H1 (cell line): ENCODE results near the gene MRPS10. TPM values are rescaled to one million over a fixed set of nuclear protein-coding genes. Genes with fewer than 3 reads are reported as not detected.
A peak's percentile ranks its signal among the peaks of the same experiment; 100 is the strongest.

ENCODE experiments used
- CTCF ChIA-PET: fragments of 300-600 bp; sonication (Branson Sonifier 250); formaldehyde crosslinking; loops from one replicate; lab custom pipeline; 2021; ENCODE audit not compliant: partially characterized antibody; lab: Charles Lee
- POLR2A ChIA-PET: fragments of 300-600 bp; sonication (Branson Sonifier 250); formaldehyde crosslinking; loops from one replicate; lab custom pipeline; 2021; ENCODE audit warnings: inconsistent platforms; ENCODE audit not compliant: partially characterized antibody; lab: Charles Lee
- DNase-seq, 2 experiments: peaks; one replicate each; pipeline versions ENCODE4 v3.0.0 to v3.0.0-alpha.2; 2010 to 2022; ENCODE audit warnings: low spot score in 2 of 2, low read depth in 1 of 2, mixed read lengths in 1 of 2
- FAIRE-seq: peaks from 2 replicates; lab custom pipeline; 2011; peaks lifted over from hg19 to GRCh38; lab: Jason Lieb, UNC
- H2AFZ ChIP-seq: 2 replicates; pipeline ENCODE4 v1.8.1; 2012; ENCODE audit warnings: low read length, inconsistent platforms
- H2AK5ac ChIP-seq: 2 replicates; pipeline ENCODE4 v1.6.1; 2013; ENCODE audit warnings: low read depth, low read length
- H2BK120ac ChIP-seq: replicated peaks from 2 replicates; pipeline ENCODE3; 2013; ENCODE audit warnings: low read depth, low read length, inconsistent platforms
- H2BK12ac ChIP-seq: 2 replicates; pipeline ENCODE4 v1.6.1; 2013; ENCODE audit warnings: low read depth, low read length
- H2BK15ac ChIP-seq: 2 replicates; pipeline ENCODE4 v1.6.1; 2013; ENCODE audit warnings: low read length
- H2BK20ac ChIP-seq: 2 replicates; pipeline ENCODE4 v1.6.1; 2013; ENCODE audit warnings: low read length
- H2BK5ac ChIP-seq: 2 replicates; pipeline ENCODE4 v1.6.1; 2013; ENCODE audit warnings: low read depth, low read length
- H3K14ac ChIP-seq: 2 replicates; pipeline ENCODE4 v1.6.1; 2013; ENCODE audit warnings: inconsistent platforms; ENCODE audit not compliant: insufficient read length
- H3K18ac ChIP-seq: 2 replicates; pipeline ENCODE4 v1.6.1; 2013; ENCODE audit warnings: low read length; ENCODE audit errors: extremely low read depth
- H3K23ac ChIP-seq: 2 replicates; pipeline ENCODE4 v1.6.1; 2013; ENCODE audit warnings: inconsistent platforms; ENCODE audit not compliant: insufficient read length
- H3K23me2 ChIP-seq: 2 replicates; pipeline ENCODE4 v1.6.1; 2013; ENCODE audit warnings: low read depth, low read length
- H3K27ac ChIP-seq: 2 replicates; pipeline ENCODE4 v1.6.1; 2011; ENCODE audit warnings: low read depth, low read length, inconsistent platforms
- H3K27me3 ChIP-seq, 4 experiments: replicated peaks in 1 of 4; 1 replicate in 1 of 4; 2 replicates in 3 of 4; pipeline versions ENCODE4 v1.6.1 to v1.8.1; 2011 to 2013; ENCODE audit warnings: low read length in 3 of 4, mild to moderate bottlenecking in 3 of 4, inconsistent platforms in 2 of 4, mixed read lengths in 2 of 4, moderate library complexity in 1 of 4; ENCODE audit not compliant: control insufficient read depth in 3 of 4, insufficient read depth in 3 of 4; ENCODE audit errors: extremely low read depth in 1 of 4
- H3K36me3 ChIP-seq, 4 experiments: 2 replicates each; pipeline versions ENCODE4 v1.6.1 to v1.8.1; 2011 to 2013; ENCODE audit warnings: mild to moderate bottlenecking in 4 of 4, low read length in 3 of 4, moderate library complexity in 2 of 4, control low read depth in 1 of 4, inconsistent platforms in 1 of 4; ENCODE audit not compliant: insufficient read depth in 4 of 4, control insufficient read depth in 2 of 4
- H3K4ac ChIP-seq: replicated peaks from 2 replicates; pipeline ENCODE3; 2013; ENCODE audit warnings: low read length, low read depth, mixed read lengths, inconsistent platforms; ENCODE audit not compliant: insufficient read length
- H3K4me1 ChIP-seq, 4 experiments: replicated peaks in 1 of 4; 1 replicate in 1 of 4; 2 replicates in 3 of 4; pipeline versions ENCODE4 v1.6.1 to v1.8.1; 2011 to 2013; ENCODE audit warnings: low read length in 3 of 4, inconsistent platforms in 2 of 4, mixed read lengths in 1 of 4; ENCODE audit not compliant: insufficient read depth in 4 of 4, control insufficient read depth in 3 of 4
- H3K4me2 ChIP-seq, 2 experiments: 2 replicates each; pipeline versions ENCODE4 v1.6.1 to v1.8.1; 2011 to 2013; ENCODE audit warnings: low read depth in 2 of 2, low read length in 2 of 2, control low read depth in 1 of 2, inconsistent platforms in 1 of 2, mild to moderate bottlenecking in 1 of 2; ENCODE audit not compliant: insufficient read depth in 1 of 2
- H3K4me3 ChIP-seq, 4 experiments: fragments of 200-600, 300-600 bp in 1 of 4; sonication (generic), shearing (Covaris generic), sonication (Bioruptor Twin) in 1 of 4; 2 replicates each; pipeline versions ENCODE4 v1.5.1 to v1.8.1; 2011 to 2016; ENCODE audit warnings: low read length in 4 of 4, low read depth in 3 of 4, control low read depth in 2 of 4, inconsistent platforms in 2 of 4, mild to moderate bottlenecking in 2 of 4, mixed read lengths in 1 of 4, moderate library complexity in 1 of 4; ENCODE audit not compliant: insufficient read depth in 2 of 4; ENCODE audit errors: extremely low read depth in 1 of 4
- H3K56ac ChIP-seq: replicated peaks from 2 replicates; pipeline ENCODE3; 2013; ENCODE audit warnings: low read depth, mild to moderate bottlenecking, mixed read lengths, low read length, inconsistent platforms; ENCODE audit not compliant: insufficient read length
- H3K79me1 ChIP-seq: 2 replicates; pipeline ENCODE4 v1.6.1; 2013; ENCODE audit warnings: low read depth, low read length, control low read depth
- H3K79me2 ChIP-seq, 2 experiments: 2 replicates each; pipeline versions ENCODE4 v1.6.1 to v1.8.1; 2012 to 2013; ENCODE audit warnings: low read length in 2 of 2, mild to moderate bottlenecking in 2 of 2, inconsistent platforms in 1 of 2; ENCODE audit not compliant: insufficient read depth in 2 of 2, control insufficient read depth in 1 of 2
- H3K9ac ChIP-seq, 4 experiments: replicated peaks in 1 of 4; 1 replicate in 1 of 4; 2 replicates in 3 of 4; pipeline versions ENCODE4 v1.6.1 to v1.8.1; 2011 to 2013; ENCODE audit warnings: low read depth in 3 of 4, low read length in 3 of 4, control low read depth in 2 of 4, mild to moderate bottlenecking in 2 of 4, moderate library complexity in 2 of 4, inconsistent platforms in 1 of 4; ENCODE audit errors: extremely low read depth in 1 of 4
- H3K9me3 ChIP-seq, 2 experiments: 2 replicates each; pipeline versions ENCODE4 v1.6.1 to v1.8.1; 2012 to 2013; ENCODE audit warnings: mild to moderate bottlenecking in 2 of 2, moderate library complexity in 2 of 2, control low read depth in 1 of 2, inconsistent platforms in 1 of 2, low read depth in 1 of 2, low read length in 1 of 2, mixed read lengths in 1 of 2; ENCODE audit not compliant: insufficient read depth in 2 of 2
- H4K20me1 ChIP-seq, 2 experiments: replicated peaks in 1 of 2; 2 replicates each; pipeline versions ENCODE3 to v1.8.1; 2011 to 2013; ENCODE audit warnings: inconsistent platforms in 2 of 2, low read length in 2 of 2, mild to moderate bottlenecking in 1 of 2; ENCODE audit not compliant: insufficient read depth in 2 of 2, control insufficient read depth in 1 of 2
- H4K5ac ChIP-seq: 2 replicates; pipeline ENCODE4 v1.6.1; 2013; ENCODE audit warnings: low read length, low read depth, mixed read lengths, inconsistent platforms; ENCODE audit not compliant: insufficient read length
- H4K8ac ChIP-seq: 2 replicates; pipeline ENCODE4 v1.8.0; 2013; ENCODE audit warnings: mild to moderate bottlenecking, moderate library complexity, low read length, inconsistent platforms; ENCODE audit not compliant: insufficient read depth; ENCODE audit errors: extremely low read depth
- H4K91ac ChIP-seq: replicated peaks from 2 replicates; pipeline ENCODE3; 2013; ENCODE audit warnings: low read length, mixed read lengths, inconsistent platforms; ENCODE audit not compliant: insufficient read length
- CEBPB ChIP-seq: IDR thresholded peaks from 2 replicates; pipeline ENCODE4 v1.6.1; 2012; ENCODE audit warnings: low read depth, low read length
- GABPA ChIP-seq: IDR thresholded peaks from 2 replicates; pipeline ENCODE4 v1.6.1; 2011; ENCODE audit warnings: mild to moderate bottlenecking, low read length, moderate library complexity, borderline replicate concordance; ENCODE audit not compliant: insufficient read depth
- SP4 ChIP-seq: IDR thresholded peaks from 2 replicates; pipeline ENCODE4 v1.6.1; 2012; ENCODE audit warnings: low read length, inconsistent platforms
- WGBS, 2 experiments: shearing (Covaris generic) in 1 of 2; methylation state at CpG; one replicate each; pipeline versions ENCODE4 v1.1.6 to v1.1.7; 2013 to 2015; ENCODE audit warnings: low lambda C conversion rate in 2 of 2, mixed read lengths in 2 of 2, inconsistent platforms in 1 of 2, low coverage in 1 of 2, missing lambda C conversion rate in 1 of 2; ENCODE audit not compliant: insufficient replicate concordance in 2 of 2, insufficient coverage in 1 of 2, insufficient read length in 1 of 2; ENCODE audit errors: extremely low coverage in 1 of 2, missing lambda C conversion rate in 1 of 2; 5-methylcytosine and 5-hydroxymethylcytosine counted together
- polyA plus RNA-seq, 7 experiments: library from polyadenylated mRNA; depleted of rRNA in 3 of 7; stranded (reverse) in 5 of 7; unstranded in 2 of 7; fragments of >200 nt in 5 of 7; fragments of 200-250 nt in 2 of 7; gene quantifications; 1 replicate in 5 of 7; 2 replicates in 1 of 7; 4 replicates in 1 of 7; pipeline versions ENCODE4 v1.2.1 to v1.2.3, GENCODE V29; 2011 to 2013; ENCODE audit warnings: missing spikeins in 2 of 7, mixed read lengths in 2 of 7
- total RNA-seq: library from RNA; stranded (reverse); fragmentation: NEBNext Ultra II Directional; extraction: Animal tissue kit (Norgen Biotek cat#: 25700); gene quantifications from 2 replicates; pipeline ENCODE4 v1.2.1, GENCODE V29; 2021
- TF ChIP-seq, protein P1 (sequence below): IDR thresholded peaks from 2 replicates; pipeline ENCODE4 v1.6.1; 2011; ENCODE audit warnings: low read length, improper control_type of control experiment
- TF ChIP-seq, protein P2 (sequence below): IDR thresholded peaks from 2 replicates; pipeline ENCODE4 v1.6.1; 2011; ENCODE audit warnings: low read depth, mild to moderate bottlenecking, low read length; ENCODE audit not compliant: insufficient read depth
- TF ChIP-seq, protein P3 (sequence below): IDR thresholded peaks from 2 replicates; pipeline ENCODE4 v1.6.1; 2012; ENCODE audit warnings: inconsistent platforms
- TF ChIP-seq, protein P4 (sequence below), 3 experiments: IDR thresholded peaks; 1 replicate in 2 of 3; 2 replicates in 1 of 3; pipeline versions ENCODE4 v1.5.1 to v1.6.1; 2011; ENCODE audit warnings: low read length in 3 of 3, mild to moderate bottlenecking in 3 of 3, inconsistent platforms in 2 of 3, low read depth in 1 of 3, moderate library complexity in 1 of 3; ENCODE audit not compliant: insufficient read depth in 1 of 3; ENCODE audit errors: control extremely low read depth in 1 of 3

Gene MRPS10
- total and polyA plus RNA-seq, 2 of the 8 experiments (the other 6 are each of a cell fraction or from before 2014, with no cell fraction given) = 20.5 to 33.6 TPM

DNA sequence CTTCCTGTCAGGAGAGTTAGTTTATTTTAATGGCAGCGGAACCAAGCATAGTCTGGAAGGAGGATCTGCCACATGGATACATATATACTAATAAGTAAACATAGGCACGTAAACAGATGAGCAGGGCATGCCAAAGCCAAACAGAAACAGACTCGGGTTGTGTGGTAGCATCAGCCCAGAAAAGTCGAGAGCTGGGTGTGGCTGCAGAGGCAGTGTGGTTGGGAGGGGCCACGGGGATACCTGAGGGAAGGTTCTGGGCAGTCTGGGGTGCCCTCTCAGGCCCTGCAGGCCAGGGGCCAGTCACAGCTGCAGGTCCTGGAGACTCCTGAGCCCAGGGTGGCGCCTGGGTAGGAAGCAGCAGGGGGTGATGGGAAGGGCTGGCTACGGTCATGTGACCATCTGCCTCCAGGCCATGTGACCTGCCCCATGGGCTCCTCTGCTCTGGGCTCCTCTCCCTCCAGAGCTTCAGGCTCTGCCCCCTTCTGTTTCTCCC is 42.8 kb upstream of the MRPS10 start:
- H2BK12ac ChIP-seq = no peak overlapping the region
- TF ChIP-seq, protein P1, sequence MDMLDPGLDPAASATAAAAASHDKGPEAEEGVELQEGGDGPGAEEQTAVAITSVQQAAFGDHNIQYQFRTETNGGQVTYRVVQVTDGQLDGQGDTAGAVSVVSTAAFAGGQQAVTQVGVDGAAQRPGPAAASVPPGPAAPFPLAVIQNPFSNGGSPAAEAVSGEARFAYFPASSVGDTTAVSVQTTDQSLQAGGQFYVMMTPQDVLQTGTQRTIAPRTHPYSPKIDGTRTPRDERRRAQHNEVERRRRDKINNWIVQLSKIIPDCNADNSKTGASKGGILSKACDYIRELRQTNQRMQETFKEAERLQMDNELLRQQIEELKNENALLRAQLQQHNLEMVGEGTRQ = peak; percentile 95
- TF ChIP-seq, protein P2, sequence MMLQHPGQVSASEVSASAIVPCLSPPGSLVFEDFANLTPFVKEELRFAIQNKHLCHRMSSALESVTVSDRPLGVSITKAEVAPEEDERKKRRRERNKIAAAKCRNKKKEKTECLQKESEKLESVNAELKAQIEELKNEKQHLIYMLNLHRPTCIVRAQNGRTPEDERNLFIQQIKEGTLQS = peak; percentile 92
- TF ChIP-seq GABPA (no peak), CEBPB (no peak), SP4 (peak; percentile 67; the same call in 1 of the 2 replicates)
- TF ChIP-seq, protein P3, sequence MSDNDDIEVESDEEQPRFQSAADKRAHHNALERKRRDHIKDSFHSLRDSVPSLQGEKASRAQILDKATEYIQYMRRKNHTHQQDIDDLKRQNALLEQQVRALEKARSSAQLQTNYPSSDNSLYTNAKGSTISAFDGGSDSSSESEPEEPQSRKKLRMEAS = peak; percentile 51
- TF ChIP-seq, protein P4, sequence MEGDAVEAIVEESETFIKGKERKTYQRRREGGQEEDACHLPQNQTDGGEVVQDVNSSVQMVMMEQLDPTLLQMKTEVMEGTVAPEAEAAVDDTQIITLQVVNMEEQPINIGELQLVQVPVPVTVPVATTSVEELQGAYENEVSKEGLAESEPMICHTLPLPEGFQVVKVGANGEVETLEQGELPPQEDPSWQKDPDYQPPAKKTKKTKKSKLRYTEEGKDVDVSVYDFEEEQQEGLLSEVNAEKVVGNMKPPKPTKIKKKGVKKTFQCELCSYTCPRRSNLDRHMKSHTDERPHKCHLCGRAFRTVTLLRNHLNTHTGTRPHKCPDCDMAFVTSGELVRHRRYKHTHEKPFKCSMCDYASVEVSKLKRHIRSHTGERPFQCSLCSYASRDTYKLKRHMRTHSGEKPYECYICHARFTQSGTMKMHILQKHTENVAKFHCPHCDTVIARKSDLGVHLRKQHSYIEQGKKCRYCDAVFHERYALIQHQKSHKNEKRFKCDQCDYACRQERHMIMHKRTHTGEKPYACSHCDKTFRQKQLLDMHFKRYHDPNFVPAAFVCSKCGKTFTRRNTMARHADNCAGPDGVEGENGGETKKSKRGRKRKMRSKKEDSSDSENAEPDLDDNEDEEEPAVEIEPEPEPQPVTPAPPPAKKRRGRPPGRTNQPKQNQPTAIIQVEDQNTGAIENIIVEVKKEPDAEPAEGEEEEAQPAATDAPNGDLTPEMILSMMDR (IDR thresholded peaks at IDR 0.05; ENCODE audit: control extremely low read depth in 1 of 3, insufficient read depth in 1 of 3, low read depth in 1 of 3, low read length in 3 of 3) = peak in 1 of 3 experiments; percentile 7; a peak in 1 of 4 replicates
- no peaks in the 10 kb centered on the region for H3K79me2 ChIP-seq
- H3K23me2 ChIP-seq = no peaks in the 10 kb centered on the region
- DNase-seq = peak in 1 of 2 experiments; percentile 73
- H3K36me3 ChIP-seq = peaks cover 0 to 21% (median 7%) of the 10 kb centered on the region in 4 experiments; a peak in 6 of 8 replicates
- H3K4me2 ChIP-seq = peak overlapping the region in 1 of 2 experiments; percentile 34; a peak in 2 of 4 replicates
- no peaks in the 10 kb centered on the region for H3K79me1 ChIP-seq
- FAIRE-seq = no peak
- no peak overlapping the region for H3K18ac ChIP-seq
- H3K4me1 ChIP-seq = peaks cover 17 to 26% (median 20%) of the 10 kb centered on the region in 4 experiments
- no peak overlapping the region for H2AK5ac ChIP-seq
- H2BK120ac ChIP-seq = no peak overlapping the region
- H3K9me3 ChIP-seq = no peaks in the 10 kb centered on the region
- H3K23ac ChIP-seq = no peak overlapping the region
- POLR2A ChIA-PET = interaction anchor here (0.8 to 1.2 kb wide), 2 partner anchors 116 to 523 kb away, joined by 3 to 4 read pairs; no protein-coding TSS in a partner anchor
- H3K14ac ChIP-seq = no peak overlapping the region
- no peak overlapping the region for H2BK5ac ChIP-seq
- no peak overlapping the region for H4K8ac ChIP-seq
- H4K5ac ChIP-seq = no peak overlapping the region
- H4K20me1 ChIP-seq = no peaks in the 10 kb centered on the region
- no peak overlapping the region for H2BK15ac ChIP-seq
- no peak overlapping the region for H2BK20ac ChIP-seq
- no peak overlapping the region for H3K27ac ChIP-seq
- WGBS, 2 experiments = 86% methylated on average over 7 of the region's 7 CpGs; no CpG with 5 or more reads in 1 of the 2 experiments
- H3K4me3 ChIP-seq = no peak overlapping the region
- H3K9ac ChIP-seq = no peak overlapping the region
- H3K4ac ChIP-seq = no peak overlapping the region
- no peaks in the 10 kb centered on the region for H3K27me3 ChIP-seq
- CTCF ChIA-PET = interaction anchor here (0.6 to 4.0 kb wide), 39 partner anchors 9 to 294 kb away, joined by 3 to 28 read pairs (median 5); no protein-coding TSS in a partner anchor
- H3K56ac ChIP-seq = no peak overlapping the region
- no peak overlapping the region for H4K91ac ChIP-seq
- no peak overlapping the region for H2AFZ ChIP-seq
